Panc1 (cell line): ENCODE results near the gene GOPC. TPM values are rescaled to one million over a fixed set of nuclear protein-coding genes. Genes with fewer than 3 reads are reported as not detected.
A peak's percentile ranks its signal among the peaks of the same experiment; 100 is the strongest.

Source experiments
- ATAC-seq: fragments of 200-7000 bp; cut with Tn5 transposase; 2 replicates; pipeline ENCODE4 v1.9.1; 2020; ENCODE audit warnings: mild to moderate bottlenecking, moderate library complexity
- BruUV-seq: library from RNA; stranded (reverse); fragments of 400-500 nt; replicated peaks from 2 replicates; lab custom pipeline; 2021; lab: Mats Ljungman, UMichigan
- CTCF ChIA-PET: fragments of 300-600 bp; sonication (Branson Sonifier 250); formaldehyde crosslinking; loops from one replicate; lab custom pipeline; 2022; ENCODE audit warnings: antibody characterized with exemption; lab: Charles Lee
- POLR2A ChIA-PET: fragments of 300-600 bp; sonication (Branson Sonifier 250); formaldehyde crosslinking; loops from one replicate; lab custom pipeline; 2022; ENCODE audit warnings: antibody characterized with exemption; lab: Charles Lee
- DNase-seq: peaks from one replicate; pipeline ENCODE4 v3.0.0-alpha.2; 2010; ENCODE audit warnings: low read depth, low spot score
- H3K27ac ChIP-seq: 2 replicates; pipeline ENCODE4 v1.5.1; 2011; ENCODE audit warnings: mild to moderate bottlenecking, low read length, inconsistent platforms
- H3K27me3 ChIP-seq: fragments of 200-500 bp; sonication (Bioruptor generic); 2 replicates; pipeline ENCODE4 v1.6.0; 2014; ENCODE audit warnings: low read length, inconsistent platforms; ENCODE audit not compliant: control insufficient read depth, insufficient read depth
- H3K36me3 ChIP-seq: fragments of 200-500 bp; sonication (Bioruptor generic); 2 replicates; pipeline ENCODE4 v1.5.1; 2014; ENCODE audit warnings: inconsistent platforms, mild to moderate bottlenecking, low read length, moderate library complexity; ENCODE audit not compliant: control insufficient read depth, insufficient read depth
- H3K4me1 ChIP-seq: 2 replicates; pipeline ENCODE4 v1.5.1; 2011; ENCODE audit warnings: inconsistent platforms, mild to moderate bottlenecking, low read length, moderate library complexity; ENCODE audit not compliant: control insufficient read depth, insufficient read depth
- H3K4me3 ChIP-seq, 2 experiments: 2 replicates each; pipeline ENCODE4 v1.5.1; 2011 to 2012; ENCODE audit warnings: low read depth in 2 of 2, low read length in 2 of 2, mild to moderate bottlenecking in 2 of 2, inconsistent platforms in 1 of 2, moderate library complexity in 1 of 2
- H3K9me3 ChIP-seq: fragments of 200-500 bp; sonication (Bioruptor generic); 2 replicates; pipeline ENCODE4 v1.5.1; 2014; ENCODE audit warnings: low read depth, mild to moderate bottlenecking, inconsistent platforms, low read length, moderate library complexity; ENCODE audit not compliant: control insufficient read depth, insufficient read depth
- CTCF ChIP-seq: fragments of 450-650 bp; IDR thresholded peaks from 2 replicates; pipeline ENCODE4 v1.5.1; 2017; ENCODE audit warnings: mild to moderate bottlenecking
- POLR2AphosphoS5 ChIP-seq: IDR thresholded peaks from 2 replicates; pipeline ENCODE4 v1.6.1; 2012; ENCODE audit warnings: mild to moderate bottlenecking, low read depth, low read length, moderate library complexity
- SIN3A ChIP-seq: IDR thresholded peaks from 2 replicates; pipeline ENCODE4 v1.6.1; 2012; ENCODE audit warnings: low read depth, mild to moderate bottlenecking, low read length, moderate library complexity, borderline replicate concordance; ENCODE audit not compliant: insufficient read depth
- TCF7L2 ChIP-seq: IDR thresholded peaks from 2 replicates; pipeline ENCODE4 v1.6.1; 2011; ENCODE audit warnings: mild to moderate bottlenecking, low read depth, low read length, inconsistent platforms
- in situ Hi-C: cut with HindIII; loops from 2 replicates; pipeline ENCODE4 v1.10.0; 2016; ENCODE audit warnings: low sequenced_read_pairs, low pct_unique_long_range_greater_than_20kb
- intact Hi-C: fragments of 100-400 bp; cut with micrococcal nuclease; formaldehyde crosslinking; loops from one replicate; pipeline ENCODE4 v1.10.0; 2022; ENCODE audit not compliant: unreplicated experiment
- total RNA-seq: library from RNA; stranded (reverse); gene quantifications from one replicate; pipeline ENCODE4 v1.2.1, GENCODE V29; 2021; ENCODE audit not compliant: unreplicated experiment
- TF ChIP-seq, protein P1 (sequence below), 2 experiments: IDR thresholded peaks; 2 replicates each; pipeline ENCODE4 v1.6.1; 2011 to 2012; ENCODE audit warnings: low read depth in 2 of 2, control low read depth in 1 of 2, low read length in 1 of 2, mild to moderate bottlenecking in 1 of 2, moderate library complexity in 1 of 2; ENCODE audit not compliant: insufficient read depth in 1 of 2

GOPC gene
- total RNA-seq, 1 experiment from 2014 or later: 32.2 TPM

- H3K9me3 ChIP-seq: no peaks in the 10 kb centered on the region
- ChIA-PET CTCF (interaction anchor here (0.6 to 1.2 kb wide), 3 partner anchors 35 to 106 kb away, joined by 3 to 17 read pairs (median 6); no protein-coding TSS in a partner anchor), POLR2A (no interaction called here)
- no TSS peak for BruUV-seq
- H3K4me3 ChIP-seq: no peak overlapping the region
- no peak for TF ChIP-seq POLR2AphosphoS5
- TF ChIP-seq, protein P1, sequence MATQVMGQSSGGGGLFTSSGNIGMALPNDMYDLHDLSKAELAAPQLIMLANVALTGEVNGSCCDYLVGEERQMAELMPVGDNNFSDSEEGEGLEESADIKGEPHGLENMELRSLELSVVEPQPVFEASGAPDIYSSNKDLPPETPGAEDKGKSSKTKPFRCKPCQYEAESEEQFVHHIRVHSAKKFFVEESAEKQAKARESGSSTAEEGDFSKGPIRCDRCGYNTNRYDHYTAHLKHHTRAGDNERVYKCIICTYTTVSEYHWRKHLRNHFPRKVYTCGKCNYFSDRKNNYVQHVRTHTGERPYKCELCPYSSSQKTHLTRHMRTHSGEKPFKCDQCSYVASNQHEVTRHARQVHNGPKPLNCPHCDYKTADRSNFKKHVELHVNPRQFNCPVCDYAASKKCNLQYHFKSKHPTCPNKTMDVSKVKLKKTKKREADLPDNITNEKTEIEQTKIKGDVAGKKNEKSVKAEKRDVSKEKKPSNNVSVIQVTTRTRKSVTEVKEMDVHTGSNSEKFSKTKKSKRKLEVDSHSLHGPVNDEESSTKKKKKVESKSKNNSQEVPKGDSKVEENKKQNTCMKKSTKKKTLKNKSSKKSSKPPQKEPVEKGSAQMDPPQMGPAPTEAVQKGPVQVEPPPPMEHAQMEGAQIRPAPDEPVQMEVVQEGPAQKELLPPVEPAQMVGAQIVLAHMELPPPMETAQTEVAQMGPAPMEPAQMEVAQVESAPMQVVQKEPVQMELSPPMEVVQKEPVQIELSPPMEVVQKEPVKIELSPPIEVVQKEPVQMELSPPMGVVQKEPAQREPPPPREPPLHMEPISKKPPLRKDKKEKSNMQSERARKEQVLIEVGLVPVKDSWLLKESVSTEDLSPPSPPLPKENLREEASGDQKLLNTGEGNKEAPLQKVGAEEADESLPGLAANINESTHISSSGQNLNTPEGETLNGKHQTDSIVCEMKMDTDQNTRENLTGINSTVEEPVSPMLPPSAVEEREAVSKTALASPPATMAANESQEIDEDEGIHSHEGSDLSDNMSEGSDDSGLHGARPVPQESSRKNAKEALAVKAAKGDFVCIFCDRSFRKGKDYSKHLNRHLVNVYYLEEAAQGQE (IDR thresholded peaks at IDR 0.05; ENCODE audit: insufficient read depth in 1 of 2, low read depth in 2 of 2, low read length in 1 of 2): no peak
- TF ChIP-seq TCF7L2: no peak
- TF ChIP-seq SIN3A: no peak
- no peak for TF ChIP-seq CTCF
- H3K27me3 ChIP-seq: no peaks in the 10 kb centered on the region
- H3K36me3 ChIP-seq: no peaks in the 10 kb centered on the region
- ATAC-seq (peak; percentile 72), DNase-seq (no peak)
- peak overlapping the region; percentile 54 for H3K27ac ChIP-seq
- H3K4me1 ChIP-seq: peaks cover 23% of the 10 kb centered on the region
- intact Hi-C loops: no loop called here
- in situ Hi-C loops: no loop called here
These were observed 47.0 kb downstream of the GOPC start for GRCh38 chr6:117555262-117555849.

GRCh38 chr6:117553142-117553541 is 49.2 kb downstream of the GOPC start:
- H3K4me1 ChIP-seq: peaks cover 45% of the 10 kb centered on the region
- CTCF ChIA-PET: no interaction called here
- H3K27ac ChIP-seq: peak overlapping the region; percentile 62
- intact Hi-C loops (no loop called here), in situ Hi-C loops (no loop called here)
- H3K9me3 ChIP-seq: no peaks in the 10 kb centered on the region
- no peak for DNase-seq
- no peak for ATAC-seq
- H3K4me3 ChIP-seq: no peak overlapping the region
- H3K27me3 ChIP-seq: no peaks in the 10 kb centered on the region
- no peak for TF ChIP-seq SIN3A
- no peak for TF ChIP-seq POLR2AphosphoS5
- no peak for TF ChIP-seq TCF7L2
- TF ChIP-seq CTCF: no peak
- TF ChIP-seq, protein P1 (IDR thresholded peaks at IDR 0.05; ENCODE audit: insufficient read depth in 1 of 2, low read depth in 2 of 2, low read length in 1 of 2): no peak
- BruUV-seq: no TSS peak
- H3K36me3 ChIP-seq: no peaks in the 10 kb centered on the region
- POLR2A ChIA-PET: no interaction called here
